WTC11 (cell line): ENCODE measurements around the gene SYNM. TPM values are rescaled to one million over a fixed set of nuclear protein-coding genes. Genes with fewer than 3 reads are reported as not detected.

Experiments used
- ATAC-seq: fragments of 200-7000 bp; cut with Tn5 transposase; 2 replicates; pipeline ENCODE4 v1.10.0; 2021; ENCODE audit warnings: mild to moderate bottlenecking, moderate library complexity
- CTCF ChIA-PET: fragments of 300-600 bp; sonication (Branson Sonifier 250); formaldehyde crosslinking; loops from one replicate; lab custom pipeline; 2021; ENCODE audit warnings: antibody characterized with exemption; lab: Charles Lee
- POLR2A ChIA-PET: fragments of 350-600 bp; sonication (Branson Sonifier 250); formaldehyde crosslinking; loops from one replicate; lab custom pipeline; 2021; ENCODE audit warnings: antibody characterized with exemption; lab: Charles Lee
- DNase-seq: peaks from one replicate; pipeline ENCODE4 v3.0.0; 2021; ENCODE audit warnings: low spot score
- H3K27ac Mint-ChIP-seq: 2 replicates; pipeline ENCODE4 v1.8.0; 2021; ENCODE audit warnings: mixed read lengths
- H3K27me3 Mint-ChIP-seq: 2 replicates; pipeline ENCODE4 v1.8.0; 2021; ENCODE audit warnings: low read depth, mild to moderate bottlenecking, moderate library complexity, mixed read lengths
- H3K36me3 Mint-ChIP-seq: 2 replicates; pipeline ENCODE4 v1.8.0; 2021; ENCODE audit warnings: mixed read lengths
- H3K4me1 Mint-ChIP-seq: 2 replicates; pipeline ENCODE4 v1.8.0; 2022; ENCODE audit warnings: mixed read lengths
- H3K4me3 Mint-ChIP-seq: 2 replicates; pipeline ENCODE4 v1.8.0; 2021; ENCODE audit warnings: mild to moderate bottlenecking, moderate library complexity, mixed read lengths
- H3K9me3 Mint-ChIP-seq: 2 replicates; pipeline ENCODE4 v1.8.0; 2021; ENCODE audit warnings: mixed read lengths
- CREM ChIP-seq: sonication (generic); formaldehyde crosslinking; IDR thresholded peaks from 2 replicates; pipeline ENCODE4 v1.8.1; 2022; ENCODE audit warnings: mild to moderate bottlenecking, missing genetic modification reagents, moderate library complexity
- ELF4 ChIP-seq: sonication (generic); formaldehyde crosslinking; IDR thresholded peaks from 2 replicates; pipeline ENCODE4 v1.8.1; 2022; ENCODE audit warnings: low read depth, mild to moderate bottlenecking, moderate library complexity, missing genetic modification reagents
- EMX1 ChIP-seq: fragments of 250-450 bp; sonication (Bioruptor Pico); IDR thresholded peaks from 2 replicates; pipeline ENCODE4 v1.8.0; 2021; ENCODE audit warnings: mild to moderate bottlenecking
- ETV6 ChIP-seq: sonication (generic); formaldehyde crosslinking; IDR thresholded peaks from 2 replicates; pipeline ENCODE4 v1.8.1; 2022; ENCODE audit warnings: mild to moderate bottlenecking, missing genetic modification reagents
- NFATC4 ChIP-seq: fragments of 250-450 bp; sonication (Bioruptor Pico); IDR thresholded peaks from 2 replicates; pipeline ENCODE4 v1.9.0; 2021; ENCODE audit warnings: mild to moderate bottlenecking
- NR1H2 ChIP-seq: sonication (generic); formaldehyde crosslinking; IDR thresholded peaks from 2 replicates; pipeline ENCODE4 v1.9.0; 2021; ENCODE audit warnings: mild to moderate bottlenecking, moderate library complexity, missing genetic modification reagents
- NR2C2 ChIP-seq: sonication (generic); formaldehyde crosslinking; IDR thresholded peaks from 2 replicates; pipeline ENCODE4 v1.8.0; 2022; ENCODE audit warnings: mild to moderate bottlenecking, missing genetic modification reagents
- RELA ChIP-seq: sonication (generic); formaldehyde crosslinking; IDR thresholded peaks from 2 replicates; pipeline ENCODE4 v1.8.1; 2022; ENCODE audit warnings: missing genetic modification reagents, mild to moderate bottlenecking, borderline replicate concordance
- total RNA-seq: library from RNA; stranded (reverse); gene quantifications from 3 replicates; pipeline ENCODE4 v1.2.3, GENCODE V29; 2021
- TF ChIP-seq, protein P1 (sequence below): sonication (generic); formaldehyde crosslinking; IDR thresholded peaks from 2 replicates; pipeline ENCODE4 v1.8.0; 2023; ENCODE audit warnings: missing genetic modification reagents, mild to moderate bottlenecking, borderline replicate concordance
- TF ChIP-seq, protein P2 (sequence below): fragments of 250-450 bp; sonication (Bioruptor Pico); IDR thresholded peaks from 2 replicates; pipeline ENCODE4 v2.1.2; 2022; ENCODE audit warnings: mild to moderate bottlenecking, moderate library complexity
- TF ChIP-seq, protein P3 (sequence below): fragments of 200-600 bp; IDR thresholded peaks from 2 replicates; pipeline ENCODE4 v1.8.0; 2022; ENCODE audit warnings: antibody characterized with exemption
- TF ChIP-seq, protein P4 (sequence below): sonication (generic); formaldehyde crosslinking; IDR thresholded peaks from 2 replicates; pipeline ENCODE4 v1.8.0; 2023; ENCODE audit warnings: missing genetic modification reagents
- TF ChIP-seq, protein P5 (sequence below): sonication (generic); formaldehyde crosslinking; conservative IDR thresholded peaks from 2 replicates; pipeline ENCODE4 v1.8.1; 2022; ENCODE audit warnings: mild to moderate bottlenecking, missing genetic modification reagents
- TF ChIP-seq, protein P6 (sequence below): sonication (generic); formaldehyde crosslinking; IDR thresholded peaks from 2 replicates; pipeline ENCODE4 v1.8.1; 2023; ENCODE audit warnings: mild to moderate bottlenecking, missing genetic modification reagents

The SYNM gene
- total RNA-seq, 1 experiment from 2014 or later: 2.2 TPM

DNA sequence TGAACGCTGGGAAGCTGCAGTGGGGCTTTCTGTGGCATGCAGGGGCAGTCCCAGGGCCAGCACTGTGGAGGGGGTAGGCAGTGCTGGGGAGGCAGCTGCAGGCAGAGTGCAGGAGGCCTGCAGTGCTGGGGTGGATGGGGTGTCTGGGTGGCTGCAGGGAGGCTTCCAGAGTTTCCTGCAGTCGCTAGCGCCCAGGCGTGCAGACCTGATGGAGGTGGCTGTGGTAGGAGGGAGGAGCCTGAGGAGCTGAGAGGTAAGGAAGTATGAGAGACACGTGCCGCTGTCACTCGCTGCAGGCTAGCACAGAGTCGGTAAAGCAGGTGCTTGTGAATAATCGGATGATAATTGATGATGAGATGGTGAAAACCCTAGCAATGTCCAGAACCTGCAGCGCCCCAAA lies 16.3 kb downstream of the SYNM start (continued):
- TF ChIP-seq, protein P1, sequence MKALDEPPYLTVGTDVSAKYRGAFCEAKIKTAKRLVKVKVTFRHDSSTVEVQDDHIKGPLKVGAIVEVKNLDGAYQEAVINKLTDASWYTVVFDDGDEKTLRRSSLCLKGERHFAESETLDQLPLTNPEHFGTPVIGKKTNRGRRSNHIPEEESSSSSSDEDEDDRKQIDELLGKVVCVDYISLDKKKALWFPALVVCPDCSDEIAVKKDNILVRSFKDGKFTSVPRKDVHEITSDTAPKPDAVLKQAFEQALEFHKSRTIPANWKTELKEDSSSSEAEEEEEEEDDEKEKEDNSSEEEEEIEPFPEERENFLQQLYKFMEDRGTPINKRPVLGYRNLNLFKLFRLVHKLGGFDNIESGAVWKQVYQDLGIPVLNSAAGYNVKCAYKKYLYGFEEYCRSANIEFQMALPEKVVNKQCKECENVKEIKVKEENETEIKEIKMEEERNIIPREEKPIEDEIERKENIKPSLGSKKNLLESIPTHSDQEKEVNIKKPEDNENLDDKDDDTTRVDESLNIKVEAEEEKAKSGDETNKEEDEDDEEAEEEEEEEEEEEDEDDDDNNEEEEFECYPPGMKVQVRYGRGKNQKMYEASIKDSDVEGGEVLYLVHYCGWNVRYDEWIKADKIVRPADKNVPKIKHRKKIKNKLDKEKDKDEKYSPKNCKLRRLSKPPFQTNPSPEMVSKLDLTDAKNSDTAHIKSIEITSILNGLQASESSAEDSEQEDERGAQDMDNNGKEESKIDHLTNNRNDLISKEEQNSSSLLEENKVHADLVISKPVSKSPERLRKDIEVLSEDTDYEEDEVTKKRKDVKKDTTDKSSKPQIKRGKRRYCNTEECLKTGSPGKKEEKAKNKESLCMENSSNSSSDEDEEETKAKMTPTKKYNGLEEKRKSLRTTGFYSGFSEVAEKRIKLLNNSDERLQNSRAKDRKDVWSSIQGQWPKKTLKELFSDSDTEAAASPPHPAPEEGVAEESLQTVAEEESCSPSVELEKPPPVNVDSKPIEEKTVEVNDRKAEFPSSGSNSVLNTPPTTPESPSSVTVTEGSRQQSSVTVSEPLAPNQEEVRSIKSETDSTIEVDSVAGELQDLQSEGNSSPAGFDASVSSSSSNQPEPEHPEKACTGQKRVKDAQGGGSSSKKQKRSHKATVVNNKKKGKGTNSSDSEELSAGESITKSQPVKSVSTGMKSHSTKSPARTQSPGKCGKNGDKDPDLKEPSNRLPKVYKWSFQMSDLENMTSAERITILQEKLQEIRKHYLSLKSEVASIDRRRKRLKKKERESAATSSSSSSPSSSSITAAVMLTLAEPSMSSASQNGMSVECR (CRISPR knock-in tag): no peak
- TF ChIP-seq NR1H2 (CRISPR knock-in tag) (no peak), NFATC4 (CRISPR knock-in tag) (no peak), ETV6 (CRISPR knock-in tag) (no peak), RELA (CRISPR knock-in tag) (no peak), NR2C2 (CRISPR knock-in tag) (no peak), CREM (no peak)
- TF ChIP-seq, protein P2, sequence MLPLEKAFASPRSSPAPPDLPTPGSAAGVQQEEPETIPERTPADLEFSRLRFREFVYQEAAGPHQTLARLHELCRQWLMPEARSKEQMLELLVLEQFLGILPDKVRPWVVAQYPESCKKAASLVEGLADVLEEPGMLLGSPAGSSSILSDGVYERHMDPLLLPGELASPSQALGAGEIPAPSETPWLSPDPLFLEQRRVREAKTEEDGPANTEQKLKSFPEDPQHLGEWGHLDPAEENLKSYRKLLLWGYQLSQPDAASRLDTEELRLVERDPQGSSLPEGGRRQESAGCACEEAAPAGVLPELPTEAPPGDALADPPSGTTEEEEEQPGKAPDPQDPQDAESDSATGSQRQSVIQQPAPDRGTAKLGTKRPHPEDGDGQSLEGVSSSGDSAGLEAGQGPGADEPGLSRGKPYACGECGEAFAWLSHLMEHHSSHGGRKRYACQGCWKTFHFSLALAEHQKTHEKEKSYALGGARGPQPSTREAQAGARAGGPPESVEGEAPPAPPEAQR (CRISPR knock-in tag): no peak
- TF ChIP-seq, protein P3, sequence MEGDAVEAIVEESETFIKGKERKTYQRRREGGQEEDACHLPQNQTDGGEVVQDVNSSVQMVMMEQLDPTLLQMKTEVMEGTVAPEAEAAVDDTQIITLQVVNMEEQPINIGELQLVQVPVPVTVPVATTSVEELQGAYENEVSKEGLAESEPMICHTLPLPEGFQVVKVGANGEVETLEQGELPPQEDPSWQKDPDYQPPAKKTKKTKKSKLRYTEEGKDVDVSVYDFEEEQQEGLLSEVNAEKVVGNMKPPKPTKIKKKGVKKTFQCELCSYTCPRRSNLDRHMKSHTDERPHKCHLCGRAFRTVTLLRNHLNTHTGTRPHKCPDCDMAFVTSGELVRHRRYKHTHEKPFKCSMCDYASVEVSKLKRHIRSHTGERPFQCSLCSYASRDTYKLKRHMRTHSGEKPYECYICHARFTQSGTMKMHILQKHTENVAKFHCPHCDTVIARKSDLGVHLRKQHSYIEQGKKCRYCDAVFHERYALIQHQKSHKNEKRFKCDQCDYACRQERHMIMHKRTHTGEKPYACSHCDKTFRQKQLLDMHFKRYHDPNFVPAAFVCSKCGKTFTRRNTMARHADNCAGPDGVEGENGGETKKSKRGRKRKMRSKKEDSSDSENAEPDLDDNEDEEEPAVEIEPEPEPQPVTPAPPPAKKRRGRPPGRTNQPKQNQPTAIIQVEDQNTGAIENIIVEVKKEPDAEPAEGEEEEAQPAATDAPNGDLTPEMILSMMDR: no peak

DNA sequence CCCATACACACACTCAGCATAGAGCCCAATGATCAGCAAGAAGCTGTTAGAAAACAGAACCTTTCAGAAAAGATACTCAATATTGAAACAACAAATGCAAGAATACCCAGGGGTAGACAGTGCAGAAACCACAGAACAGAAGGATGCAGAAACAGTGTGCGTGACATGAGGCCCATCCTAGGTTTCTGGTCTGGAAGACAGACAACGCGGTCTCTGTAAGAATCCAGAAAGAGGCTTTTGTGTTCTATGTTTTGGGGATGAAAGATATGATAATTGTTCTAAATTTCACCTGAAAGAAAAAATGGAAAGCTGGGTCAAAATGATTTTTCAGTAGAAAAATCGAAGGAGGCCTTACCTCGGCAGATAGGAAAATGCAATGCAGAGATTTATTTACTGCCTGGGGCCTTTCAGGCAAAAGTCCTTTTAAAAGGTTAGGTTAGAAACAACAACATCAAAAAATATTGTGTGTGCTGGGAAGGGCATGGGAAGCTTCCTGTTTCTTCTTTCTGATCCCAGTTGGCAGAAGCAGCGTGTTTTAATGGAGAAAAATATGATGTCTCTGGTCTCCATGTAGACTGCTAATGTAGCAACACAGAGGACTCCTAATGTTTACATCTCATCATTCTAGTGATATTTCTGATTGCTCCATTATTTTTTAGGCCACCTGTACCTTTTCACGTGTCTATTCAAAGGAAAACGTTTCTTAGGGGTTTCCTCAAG lies 17.0 kb downstream of the SYNM start:
- ATAC-seq: no peak
- TF ChIP-seq, protein P4, sequence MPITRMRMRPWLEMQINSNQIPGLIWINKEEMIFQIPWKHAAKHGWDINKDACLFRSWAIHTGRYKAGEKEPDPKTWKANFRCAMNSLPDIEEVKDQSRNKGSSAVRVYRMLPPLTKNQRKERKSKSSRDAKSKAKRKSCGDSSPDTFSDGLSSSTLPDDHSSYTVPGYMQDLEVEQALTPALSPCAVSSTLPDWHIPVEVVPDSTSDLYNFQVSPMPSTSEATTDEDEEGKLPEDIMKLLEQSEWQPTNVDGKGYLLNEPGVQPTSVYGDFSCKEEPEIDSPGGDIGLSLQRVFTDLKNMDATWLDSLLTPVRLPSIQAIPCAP (CRISPR knock-in tag): no peak
- TF ChIP-seq, protein P5, sequence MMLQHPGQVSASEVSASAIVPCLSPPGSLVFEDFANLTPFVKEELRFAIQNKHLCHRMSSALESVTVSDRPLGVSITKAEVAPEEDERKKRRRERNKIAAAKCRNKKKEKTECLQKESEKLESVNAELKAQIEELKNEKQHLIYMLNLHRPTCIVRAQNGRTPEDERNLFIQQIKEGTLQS (CRISPR knock-in tag): no peak
- TF ChIP-seq, protein P6, sequence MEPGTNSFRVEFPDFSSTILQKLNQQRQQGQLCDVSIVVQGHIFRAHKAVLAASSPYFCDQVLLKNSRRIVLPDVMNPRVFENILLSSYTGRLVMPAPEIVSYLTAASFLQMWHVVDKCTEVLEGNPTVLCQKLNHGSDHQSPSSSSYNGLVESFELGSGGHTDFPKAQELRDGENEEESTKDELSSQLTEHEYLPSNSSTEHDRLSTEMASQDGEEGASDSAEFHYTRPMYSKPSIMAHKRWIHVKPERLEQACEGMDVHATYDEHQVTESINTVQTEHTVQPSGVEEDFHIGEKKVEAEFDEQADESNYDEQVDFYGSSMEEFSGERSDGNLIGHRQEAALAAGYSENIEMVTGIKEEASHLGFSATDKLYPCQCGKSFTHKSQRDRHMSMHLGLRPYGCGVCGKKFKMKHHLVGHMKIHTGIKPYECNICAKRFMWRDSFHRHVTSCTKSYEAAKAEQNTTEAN (CRISPR knock-in tag): no peak
- TF ChIP-seq EMX1 (CRISPR knock-in tag) (no peak), ELF4 (CRISPR knock-in tag) (no peak)
- TF ChIP-seq, all 79 proteins: peak for 0
- H3K9me3 Mint-ChIP-seq: no peaks in the 10 kb centered on the region
- POLR2A ChIA-PET: no interaction called here
- H3K27ac Mint-ChIP-seq: no peak overlapping the region
- CTCF ChIA-PET: interaction anchor here (1.3 kb wide), 1 partner anchor 21 kb away, joined by 6 read pairs; no protein-coding TSS in a partner anchor
- no peaks in the 10 kb centered on the region; the same call in 1 of the 2 replicates for H3K27me3 Mint-ChIP-seq
- H3K4me3 Mint-ChIP-seq: no peak overlapping the region
- no peak for DNase-seq
- H3K36me3 Mint-ChIP-seq: no peaks in the 10 kb centered on the region
- peaks cover 24% of the 10 kb centered on the region for H3K4me1 Mint-ChIP-seq
